Cardiac muscle cell (in vitro differentiated cells and primary cell): ENCODE data around the gene STEAP3. TPM values are rescaled to one million over a fixed set of nuclear protein-coding genes. Genes with fewer than 3 reads are reported as not detected.

Experiments used
- DNase-seq, 2 donors: peaks; one replicate each; pipeline versions ENCODE4 v3.0.0 to v3.0.0-alpha.2; 2010 to 2017; ENCODE audit warnings: low read depth in 1 of 2, low spot score in 1 of 2
- H3K27ac ChIP-seq: fragments of 200-600 bp; sonication (generic); 2 replicates; pipeline ENCODE4 v1.5.1; 2016
- H3K27me3 ChIP-seq: fragments of 200-600 bp; sonication (generic); 2 replicates; pipeline ENCODE4 v1.6.0; 2016; ENCODE audit warnings: control low read depth
- H3K36me3 ChIP-seq: fragments of 200-600 bp; sonication (generic); 2 replicates; pipeline ENCODE4 v1.5.1; 2016; ENCODE audit warnings: control low read depth
- H3K4me1 ChIP-seq: fragments of 200-600 bp; sonication (generic); 2 replicates; pipeline ENCODE4 v1.8.1; 2017; ENCODE audit warnings: low read depth, mild to moderate bottlenecking, mixed run types
- H3K4me3 ChIP-seq: fragments of 200-600 bp; sonication (generic); 2 replicates; pipeline ENCODE4 v1.5.1; 2016; ENCODE audit warnings: mild to moderate bottlenecking
- H3K9me3 ChIP-seq: fragments of 200-600 bp; sonication (generic); 2 replicates; pipeline ENCODE4 v1.5.1; 2017; ENCODE audit warnings: low read depth, mild to moderate bottlenecking, control low read depth
- CTCF ChIP-seq: IDR thresholded peaks from 2 replicates; pipeline ENCODE4 v1.5.1; 2012; ENCODE audit warnings: low read depth, mild to moderate bottlenecking, low read length
- polyA plus RNA-seq: library from polyadenylated mRNA; unstranded; fragments of >200 nt; fragmentation: Nextera tagmentation; extraction: Ambion mirVana; gene quantifications from 2 replicates; pipeline ENCODE4 v1.2.1, GENCODE V29; 2016
- total RNA-seq: library from RNA; depleted of rRNA; stranded (reverse); fragments of >200 nt; gene quantifications from 2 replicates; pipeline ENCODE4 v1.2.3, GENCODE V29; 2016

The STEAP3 gene
- total and polyA plus RNA-seq, 2 experiments from 2014 or later: 3.8 to 4.5 TPM

- no peaks in the 10 kb centered on the region for H3K36me3 ChIP-seq
- H3K27ac ChIP-seq: no peak overlapping the region
- H3K27me3 ChIP-seq: no peaks in the 10 kb centered on the region
- TF ChIP-seq CTCF: no peak
- H3K4me1 ChIP-seq: no peaks in the 10 kb centered on the region
- H3K9me3 ChIP-seq: no peaks in the 10 kb centered on the region
- no peak for DNase-seq
- H3K4me3 ChIP-seq: no peak overlapping the region
Measured at GRCh38 chr2:119181791-119182445, 41.7 kb upstream of the STEAP3 start.

GRCh38 chr2:119184512-119184911, 39.1 kb upstream of the STEAP3 start:
- no peaks in the 10 kb centered on the region for H3K36me3 ChIP-seq
- TF ChIP-seq CTCF: no peak
- no peaks in the 10 kb centered on the region for H3K9me3 ChIP-seq
- H3K4me3 ChIP-seq: no peak overlapping the region
- no peaks in the 10 kb centered on the region for H3K4me1 ChIP-seq
- H3K27ac ChIP-seq: no peak overlapping the region
- DNase-seq: no peak
- H3K27me3 ChIP-seq: no peaks in the 10 kb centered on the region

- DNase-seq: no peak
- Histone ChIP-seq H3K27ac (no peak overlapping the region), H3K4me1 (no peaks in the 10 kb centered on the region), H3K36me3 (no peaks in the 10 kb centered on the region), H3K9me3 (no peaks in the 10 kb centered on the region), H3K27me3 (peaks cover 5% of the 10 kb centered on the region), H3K4me3 (no peak overlapping the region)
- TF ChIP-seq CTCF: no peak
Measured at GRCh38 chr2:119190321-119191111, 33.1 kb upstream of the STEAP3 start.

- no peak for TF ChIP-seq CTCF
- Histone ChIP-seq H3K27ac (no peak overlapping the region), H3K27me3 (peaks cover 14% of the 10 kb centered on the region), H3K4me1 (no peaks in the 10 kb centered on the region), H3K4me3 (no peak overlapping the region), H3K36me3 (no peaks in the 10 kb centered on the region), H3K9me3 (no peaks in the 10 kb centered on the region)
- DNase-seq: no peak
Measured at GRCh38 chr2:119192893-119193292, 30.7 kb upstream of the STEAP3 start.

GRCh38 chr2:119195001-119195400, 28.6 kb upstream of the STEAP3 start:
- peaks cover 14% of the 10 kb centered on the region for H3K27me3 ChIP-seq
- H3K4me1 ChIP-seq: no peaks in the 10 kb centered on the region
- no peak for DNase-seq
- no peak overlapping the region for H3K27ac ChIP-seq
- no peaks in the 10 kb centered on the region for H3K36me3 ChIP-seq
- H3K9me3 ChIP-seq: no peaks in the 10 kb centered on the region
- H3K4me3 ChIP-seq: no peak overlapping the region
- TF ChIP-seq CTCF: no peak
